ENCODE data around the gene SLC29A4.
"Not testable (repeated sequence)": the region's sequence is repeated elsewhere in the genome, so short reads cannot be mapped to it uniquely, and the experiment has no call there.

DNA sequence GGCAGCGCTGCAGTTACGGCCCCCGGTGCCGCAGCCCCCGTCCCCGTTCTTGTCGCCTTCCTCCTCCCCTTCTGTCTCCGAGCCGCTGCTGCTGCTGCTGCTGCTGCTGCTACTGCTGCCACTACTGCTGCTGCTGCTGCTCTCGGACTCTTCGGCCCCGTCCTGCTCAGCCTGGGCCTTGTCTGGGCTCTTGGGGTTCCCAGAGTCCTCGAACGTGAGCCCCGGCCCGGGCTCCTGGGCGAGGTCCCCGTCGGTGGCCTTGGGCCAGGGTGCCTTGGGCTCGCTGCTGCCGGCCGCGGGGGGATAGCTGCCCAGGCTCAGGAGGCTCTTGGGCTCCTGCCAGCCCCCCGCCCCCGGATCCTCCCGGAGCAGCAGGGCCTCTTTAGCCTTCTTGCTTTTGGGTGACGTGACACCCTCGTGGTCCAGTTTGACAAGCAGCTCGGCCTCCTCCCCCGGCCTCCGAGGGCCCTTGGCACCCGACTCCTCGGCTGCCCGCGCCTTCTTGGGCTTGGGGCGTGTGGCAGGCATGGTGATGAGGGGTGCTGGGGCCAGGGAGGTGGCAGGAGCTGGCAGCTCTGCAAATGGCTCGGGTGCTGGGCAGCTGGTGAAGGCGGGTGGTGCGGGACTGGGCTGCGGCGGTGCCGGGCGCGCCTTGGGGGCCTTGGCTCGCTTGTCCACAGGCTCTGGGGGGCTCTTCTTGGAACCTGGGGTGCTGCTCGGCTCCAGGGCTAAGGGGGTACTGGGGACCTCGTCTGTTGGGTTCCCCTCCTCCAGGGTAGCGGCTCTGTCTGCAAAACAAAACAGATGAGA lies 30.5 kb downstream of the SLC29A4 start:
- not testable (repeated sequence) for TF ChIP-seq POLR2A (IDR thresholded peaks at IDR 0.05; ENCODE audit: low read depth, low read length); MXI1 (IDR thresholded peaks at IDR 0.05; ENCODE audit: borderline replicate concordance, low read depth, low read length)
